H1 (cell line): ENCODE results near the gene GRHL3. TPM values are rescaled to one million over a fixed set of nuclear protein-coding genes. Genes with fewer than 3 reads are reported as not detected.

Experiments
- CTCF ChIA-PET: fragments of 300-600 bp; sonication (Branson Sonifier 250); formaldehyde crosslinking; loops from one replicate; lab custom pipeline; 2021; ENCODE audit not compliant: partially characterized antibody; lab: Charles Lee
- POLR2A ChIA-PET: fragments of 300-600 bp; sonication (Branson Sonifier 250); formaldehyde crosslinking; loops from one replicate; lab custom pipeline; 2021; ENCODE audit warnings: inconsistent platforms; ENCODE audit not compliant: partially characterized antibody; lab: Charles Lee
- DNase-seq, 2 experiments: peaks; one replicate each; pipeline versions ENCODE4 v3.0.0 to v3.0.0-alpha.2; 2010 to 2022; ENCODE audit warnings: low spot score in 2 of 2, low read depth in 1 of 2, mixed read lengths in 1 of 2
- FAIRE-seq: peaks from 2 replicates; lab custom pipeline; 2011; peaks lifted over from hg19 to GRCh38; lab: Jason Lieb, UNC
- H2AFZ ChIP-seq: 2 replicates; pipeline ENCODE4 v1.8.1; 2012; ENCODE audit warnings: low read length, inconsistent platforms
- H2AK5ac ChIP-seq: 2 replicates; pipeline ENCODE4 v1.6.1; 2013; ENCODE audit warnings: low read depth, low read length
- H2BK120ac ChIP-seq: replicated peaks from 2 replicates; pipeline ENCODE3; 2013; ENCODE audit warnings: low read depth, low read length, inconsistent platforms
- H2BK12ac ChIP-seq: 2 replicates; pipeline ENCODE4 v1.6.1; 2013; ENCODE audit warnings: low read depth, low read length
- H2BK15ac ChIP-seq: 2 replicates; pipeline ENCODE4 v1.6.1; 2013; ENCODE audit warnings: low read length
- H2BK20ac ChIP-seq: 2 replicates; pipeline ENCODE4 v1.6.1; 2013; ENCODE audit warnings: low read length
- H2BK5ac ChIP-seq: 2 replicates; pipeline ENCODE4 v1.6.1; 2013; ENCODE audit warnings: low read depth, low read length
- H3K14ac ChIP-seq: 2 replicates; pipeline ENCODE4 v1.6.1; 2013; ENCODE audit warnings: inconsistent platforms; ENCODE audit not compliant: insufficient read length
- H3K18ac ChIP-seq: 2 replicates; pipeline ENCODE4 v1.6.1; 2013; ENCODE audit warnings: low read length; ENCODE audit errors: extremely low read depth
- H3K23ac ChIP-seq: 2 replicates; pipeline ENCODE4 v1.6.1; 2013; ENCODE audit warnings: inconsistent platforms; ENCODE audit not compliant: insufficient read length
- H3K23me2 ChIP-seq: 2 replicates; pipeline ENCODE4 v1.6.1; 2013; ENCODE audit warnings: low read depth, low read length
- H3K27ac ChIP-seq: 2 replicates; pipeline ENCODE4 v1.6.1; 2011; ENCODE audit warnings: low read depth, low read length, inconsistent platforms
- H3K27me3 ChIP-seq, 4 experiments: replicated peaks in 1 of 4; 1 replicate in 1 of 4; 2 replicates in 3 of 4; pipeline versions ENCODE4 v1.6.1 to v1.8.1; 2011 to 2013; ENCODE audit warnings: low read length in 3 of 4, mild to moderate bottlenecking in 3 of 4, inconsistent platforms in 2 of 4, mixed read lengths in 2 of 4, moderate library complexity in 1 of 4; ENCODE audit not compliant: control insufficient read depth in 3 of 4, insufficient read depth in 3 of 4; ENCODE audit errors: extremely low read depth in 1 of 4
- H3K36me3 ChIP-seq, 4 experiments: 2 replicates each; pipeline versions ENCODE4 v1.6.1 to v1.8.1; 2011 to 2013; ENCODE audit warnings: mild to moderate bottlenecking in 4 of 4, low read length in 3 of 4, moderate library complexity in 2 of 4, control low read depth in 1 of 4, inconsistent platforms in 1 of 4; ENCODE audit not compliant: insufficient read depth in 4 of 4, control insufficient read depth in 2 of 4
- H3K4ac ChIP-seq: replicated peaks from 2 replicates; pipeline ENCODE3; 2013; ENCODE audit warnings: low read length, low read depth, mixed read lengths, inconsistent platforms; ENCODE audit not compliant: insufficient read length
- H3K4me1 ChIP-seq, 4 experiments: replicated peaks in 1 of 4; 1 replicate in 1 of 4; 2 replicates in 3 of 4; pipeline versions ENCODE4 v1.6.1 to v1.8.1; 2011 to 2013; ENCODE audit warnings: low read length in 3 of 4, inconsistent platforms in 2 of 4, mixed read lengths in 1 of 4; ENCODE audit not compliant: insufficient read depth in 4 of 4, control insufficient read depth in 3 of 4
- H3K4me2 ChIP-seq, 2 experiments: 2 replicates each; pipeline versions ENCODE4 v1.6.1 to v1.8.1; 2011 to 2013; ENCODE audit warnings: low read depth in 2 of 2, low read length in 2 of 2, control low read depth in 1 of 2, inconsistent platforms in 1 of 2, mild to moderate bottlenecking in 1 of 2; ENCODE audit not compliant: insufficient read depth in 1 of 2
- H3K4me3 ChIP-seq, 4 experiments: fragments of 200-600, 300-600 bp in 1 of 4; sonication (generic), shearing (Covaris generic), sonication (Bioruptor Twin) in 1 of 4; 2 replicates each; pipeline versions ENCODE4 v1.5.1 to v1.8.1; 2011 to 2016; ENCODE audit warnings: low read length in 4 of 4, low read depth in 3 of 4, control low read depth in 2 of 4, inconsistent platforms in 2 of 4, mild to moderate bottlenecking in 2 of 4, mixed read lengths in 1 of 4, moderate library complexity in 1 of 4; ENCODE audit not compliant: insufficient read depth in 2 of 4; ENCODE audit errors: extremely low read depth in 1 of 4
- H3K56ac ChIP-seq: replicated peaks from 2 replicates; pipeline ENCODE3; 2013; ENCODE audit warnings: low read depth, mild to moderate bottlenecking, mixed read lengths, low read length, inconsistent platforms; ENCODE audit not compliant: insufficient read length
- H3K79me1 ChIP-seq: 2 replicates; pipeline ENCODE4 v1.6.1; 2013; ENCODE audit warnings: low read depth, low read length, control low read depth
- H3K79me2 ChIP-seq, 2 experiments: 2 replicates each; pipeline versions ENCODE4 v1.6.1 to v1.8.1; 2012 to 2013; ENCODE audit warnings: low read length in 2 of 2, mild to moderate bottlenecking in 2 of 2, inconsistent platforms in 1 of 2; ENCODE audit not compliant: insufficient read depth in 2 of 2, control insufficient read depth in 1 of 2
- H3K9ac ChIP-seq, 4 experiments: replicated peaks in 1 of 4; 1 replicate in 1 of 4; 2 replicates in 3 of 4; pipeline versions ENCODE4 v1.6.1 to v1.8.1; 2011 to 2013; ENCODE audit warnings: low read depth in 3 of 4, low read length in 3 of 4, control low read depth in 2 of 4, mild to moderate bottlenecking in 2 of 4, moderate library complexity in 2 of 4, inconsistent platforms in 1 of 4; ENCODE audit errors: extremely low read depth in 1 of 4
- H3K9me3 ChIP-seq, 2 experiments: 2 replicates each; pipeline versions ENCODE4 v1.6.1 to v1.8.1; 2012 to 2013; ENCODE audit warnings: mild to moderate bottlenecking in 2 of 2, moderate library complexity in 2 of 2, control low read depth in 1 of 2, inconsistent platforms in 1 of 2, low read depth in 1 of 2, low read length in 1 of 2, mixed read lengths in 1 of 2; ENCODE audit not compliant: insufficient read depth in 2 of 2
- H4K20me1 ChIP-seq, 2 experiments: replicated peaks in 1 of 2; 2 replicates each; pipeline versions ENCODE3 to v1.8.1; 2011 to 2013; ENCODE audit warnings: inconsistent platforms in 2 of 2, low read length in 2 of 2, mild to moderate bottlenecking in 1 of 2; ENCODE audit not compliant: insufficient read depth in 2 of 2, control insufficient read depth in 1 of 2
- H4K5ac ChIP-seq: 2 replicates; pipeline ENCODE4 v1.6.1; 2013; ENCODE audit warnings: low read length, low read depth, mixed read lengths, inconsistent platforms; ENCODE audit not compliant: insufficient read length
- H4K8ac ChIP-seq: 2 replicates; pipeline ENCODE4 v1.8.0; 2013; ENCODE audit warnings: mild to moderate bottlenecking, moderate library complexity, low read length, inconsistent platforms; ENCODE audit not compliant: insufficient read depth; ENCODE audit errors: extremely low read depth
- H4K91ac ChIP-seq: replicated peaks from 2 replicates; pipeline ENCODE3; 2013; ENCODE audit warnings: low read length, mixed read lengths, inconsistent platforms; ENCODE audit not compliant: insufficient read length
- BACH1 ChIP-seq: IDR thresholded peaks from 2 replicates; pipeline ENCODE4 v1.6.1; 2012; ENCODE audit warnings: low read length, improper control_type of control experiment
- HDAC2 ChIP-seq, 2 experiments: fragments of 300-600 bp in 1 of 2; sonication (generic) in 1 of 2; IDR thresholded peaks; 2 replicates each; pipeline ENCODE4 v1.6.1; 2011 to 2012; ENCODE audit warnings: low read depth in 2 of 2, low read length in 2 of 2, mild to moderate bottlenecking in 2 of 2, moderate library complexity in 2 of 2, borderline replicate concordance in 1 of 2, inconsistent platforms in 1 of 2
- MAFK ChIP-seq: IDR thresholded peaks from 2 replicates; pipeline ENCODE4 v1.6.1; 2012; ENCODE audit warnings: low read depth, mild to moderate bottlenecking, improper control_type of control experiment, low read length
- PHF8 ChIP-seq: fragments of 200-600 bp; sonication (generic); conservative IDR thresholded peaks from 2 replicates; pipeline ENCODE4 v1.7.1; 2012; ENCODE audit warnings: low read depth, mild to moderate bottlenecking, inconsistent platforms, low read length, moderate library complexity
- POLR2A ChIP-seq, 2 experiments: IDR thresholded peaks; 1 replicate in 1 of 2; 2 replicates in 1 of 2; pipeline ENCODE4 v1.6.1; 2011; ENCODE audit warnings: low read depth in 2 of 2, low read length in 2 of 2, mild to moderate bottlenecking in 2 of 2; ENCODE audit errors: control extremely low read depth in 1 of 2
- RFX5 ChIP-seq: IDR thresholded peaks from 2 replicates; pipeline ENCODE4 v1.6.1; 2011; ENCODE audit warnings: low read depth, low read length, improper control_type of control experiment, borderline replicate concordance
- SIX5 ChIP-seq: IDR thresholded peaks from 2 replicates; pipeline ENCODE4 v1.6.1; 2011; ENCODE audit warnings: mild to moderate bottlenecking, low read depth, low read length
- TBP ChIP-seq: IDR thresholded peaks from 2 replicates; pipeline ENCODE4 v1.6.1; 2011; ENCODE audit warnings: low read depth, low read length, improper control_type of control experiment
- whole genome bisulfite sequencing, 2 experiments: shearing (Covaris generic) in 1 of 2; methylation state at CpG; one replicate each; pipeline versions ENCODE4 v1.1.6 to v1.1.7; 2013 to 2015; ENCODE audit warnings: low lambda C conversion rate in 2 of 2, mixed read lengths in 2 of 2, inconsistent platforms in 1 of 2, low coverage in 1 of 2, missing lambda C conversion rate in 1 of 2; ENCODE audit not compliant: insufficient replicate concordance in 2 of 2, insufficient coverage in 1 of 2, insufficient read length in 1 of 2; ENCODE audit errors: extremely low coverage in 1 of 2, missing lambda C conversion rate in 1 of 2; 5-methylcytosine and 5-hydroxymethylcytosine counted together
- polyA plus RNA-seq, 7 experiments: library from polyadenylated mRNA; depleted of rRNA in 3 of 7; stranded (reverse) in 5 of 7; unstranded in 2 of 7; fragments of >200 nt in 5 of 7; fragments of 200-250 nt in 2 of 7; gene quantifications; 1 replicate in 5 of 7; 2 replicates in 1 of 7; 4 replicates in 1 of 7; pipeline versions ENCODE4 v1.2.1 to v1.2.3, GENCODE V29; 2011 to 2013; ENCODE audit warnings: missing spikeins in 2 of 7, mixed read lengths in 2 of 7
- total RNA-seq: library from RNA; stranded (reverse); fragmentation: NEBNext Ultra II Directional; extraction: Animal tissue kit (Norgen Biotek cat#: 25700); gene quantifications from 2 replicates; pipeline ENCODE4 v1.2.1, GENCODE V29; 2021
- TF ChIP-seq, protein P1 (sequence below), 3 experiments: IDR thresholded peaks; 1 replicate in 2 of 3; 2 replicates in 1 of 3; pipeline versions ENCODE4 v1.5.1 to v1.6.1; 2011; ENCODE audit warnings: low read length in 3 of 3, mild to moderate bottlenecking in 3 of 3, inconsistent platforms in 2 of 3, low read depth in 1 of 3, moderate library complexity in 1 of 3; ENCODE audit not compliant: insufficient read depth in 1 of 3; ENCODE audit errors: control extremely low read depth in 1 of 3
- TF ChIP-seq, protein P2 (sequence below): IDR thresholded peaks from 2 replicates; pipeline ENCODE4 v1.6.1; 2012; ENCODE audit warnings: low read length, inconsistent platforms

The GRHL3 gene
- total and polyA plus RNA-seq, 2 of the 8 experiments (the other 6 are each of a cell fraction or from before 2014, with no cell fraction given), result 0.80 to 1.8 TPM

- no peak overlapping the region for H4K91ac ChIP-seq
- FAIRE-seq (no peak), DNase-seq (no peak)
- H3K4me2 ChIP-seq, result no peak overlapping the region
- no peaks in the 10 kb centered on the region for H3K79me1 ChIP-seq
- H2BK15ac ChIP-seq, result no peak overlapping the region
- no peak overlapping the region for H3K56ac ChIP-seq
- H2AK5ac ChIP-seq, result no peak overlapping the region
- H4K5ac ChIP-seq, result no peak overlapping the region
- H2BK12ac ChIP-seq, result no peak overlapping the region
- no peak overlapping the region for H4K8ac ChIP-seq
- no peak overlapping the region for H3K9ac ChIP-seq
- ChIA-PET CTCF (interaction anchor here (0.5 to 3.5 kb wide), 5 partner anchors 9 to 1845 kb away, joined by 3 to 13 read pairs (median 3); no protein-coding TSS in a partner anchor), POLR2A (no interaction called here)
- H3K36me3 ChIP-seq, result no peaks in the 10 kb centered on the region
- H3K79me2 ChIP-seq, result no peaks in the 10 kb centered on the region
- no peak overlapping the region for H2BK120ac ChIP-seq
- no peak overlapping the region for H2AFZ ChIP-seq
- peaks cover 3% of the 10 kb centered on the region; the same call in 1 of the 2 replicates for H3K23me2 ChIP-seq
- H3K4ac ChIP-seq, result no peak overlapping the region
- no peak overlapping the region for H2BK20ac ChIP-seq
- no peak overlapping the region for H3K23ac ChIP-seq
- H3K4me1 ChIP-seq, result no peaks in the 10 kb centered on the region
- no peak overlapping the region for H2BK5ac ChIP-seq
- H3K9me3 ChIP-seq, result no peaks in the 10 kb centered on the region
- no peaks in the 10 kb centered on the region for H4K20me1 ChIP-seq
- 98% methylated on average over 2 of the region's 2 CpGs; no CpG with 5 or more reads in 1 of the 2 experiments for WGBS, 2 experiments
- H3K27ac ChIP-seq, result no peak overlapping the region
- 0 out of 7 replicates have a peak, but pooled peaks cover 0 to 2% (median 0%) of the 10 kb centered on the region in 4 experiments for H3K27me3 ChIP-seq
- no peak overlapping the region for H3K4me3 ChIP-seq
- no peak overlapping the region for H3K14ac ChIP-seq
- no peak overlapping the region for H3K18ac ChIP-seq
- TF ChIP-seq, protein P1, sequence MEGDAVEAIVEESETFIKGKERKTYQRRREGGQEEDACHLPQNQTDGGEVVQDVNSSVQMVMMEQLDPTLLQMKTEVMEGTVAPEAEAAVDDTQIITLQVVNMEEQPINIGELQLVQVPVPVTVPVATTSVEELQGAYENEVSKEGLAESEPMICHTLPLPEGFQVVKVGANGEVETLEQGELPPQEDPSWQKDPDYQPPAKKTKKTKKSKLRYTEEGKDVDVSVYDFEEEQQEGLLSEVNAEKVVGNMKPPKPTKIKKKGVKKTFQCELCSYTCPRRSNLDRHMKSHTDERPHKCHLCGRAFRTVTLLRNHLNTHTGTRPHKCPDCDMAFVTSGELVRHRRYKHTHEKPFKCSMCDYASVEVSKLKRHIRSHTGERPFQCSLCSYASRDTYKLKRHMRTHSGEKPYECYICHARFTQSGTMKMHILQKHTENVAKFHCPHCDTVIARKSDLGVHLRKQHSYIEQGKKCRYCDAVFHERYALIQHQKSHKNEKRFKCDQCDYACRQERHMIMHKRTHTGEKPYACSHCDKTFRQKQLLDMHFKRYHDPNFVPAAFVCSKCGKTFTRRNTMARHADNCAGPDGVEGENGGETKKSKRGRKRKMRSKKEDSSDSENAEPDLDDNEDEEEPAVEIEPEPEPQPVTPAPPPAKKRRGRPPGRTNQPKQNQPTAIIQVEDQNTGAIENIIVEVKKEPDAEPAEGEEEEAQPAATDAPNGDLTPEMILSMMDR (IDR thresholded peaks at IDR 0.05; ENCODE audit: control extremely low read depth in 1 of 3, insufficient read depth in 1 of 3, low read depth in 1 of 3, low read length in 3 of 3), result no peak
- no peak for TF ChIP-seq HDAC2 (IDR thresholded peaks at IDR 0.05; ENCODE audit: borderline replicate concordance in 1 of 2, low read depth in 2 of 2, low read length in 2 of 2)
- no peak for TF ChIP-seq TBP
- no peak for TF ChIP-seq POLR2A (IDR thresholded peaks at IDR 0.05; ENCODE audit: control extremely low read depth in 1 of 2, low read depth in 2 of 2, low read length in 2 of 2)
- TF ChIP-seq, protein P2, sequence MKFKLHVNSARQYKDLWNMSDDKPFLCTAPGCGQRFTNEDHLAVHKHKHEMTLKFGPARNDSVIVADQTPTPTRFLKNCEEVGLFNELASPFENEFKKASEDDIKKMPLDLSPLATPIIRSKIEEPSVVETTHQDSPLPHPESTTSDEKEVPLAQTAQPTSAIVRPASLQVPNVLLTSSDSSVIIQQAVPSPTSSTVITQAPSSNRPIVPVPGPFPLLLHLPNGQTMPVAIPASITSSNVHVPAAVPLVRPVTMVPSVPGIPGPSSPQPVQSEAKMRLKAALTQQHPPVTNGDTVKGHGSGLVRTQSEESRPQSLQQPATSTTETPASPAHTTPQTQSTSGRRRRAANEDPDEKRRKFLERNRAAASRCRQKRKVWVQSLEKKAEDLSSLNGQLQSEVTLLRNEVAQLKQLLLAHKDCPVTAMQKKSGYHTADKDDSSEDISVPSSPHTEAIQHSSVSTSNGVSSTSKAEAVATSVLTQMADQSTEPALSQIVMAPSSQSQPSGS, result no peak
- no peak for TF ChIP-seq MAFK
- no peak for TF ChIP-seq PHF8
- TF ChIP-seq BACH1, result no peak
- TF ChIP-seq RFX5, result no peak
- no peak for TF ChIP-seq SIX5
Observed at GRCh38 chr1:24349891-24350290, 30.7 kb downstream of the GRHL3 start.
